ENCODE data around the gene WDR49. TPM values are rescaled to one million over a fixed set of nuclear protein-coding genes. Genes with fewer than 3 reads are reported as not detected.

Gene WDR49
- total RNA-seq, 1 experiment from 2014 or later, result 1.3 TPM

DNA sequence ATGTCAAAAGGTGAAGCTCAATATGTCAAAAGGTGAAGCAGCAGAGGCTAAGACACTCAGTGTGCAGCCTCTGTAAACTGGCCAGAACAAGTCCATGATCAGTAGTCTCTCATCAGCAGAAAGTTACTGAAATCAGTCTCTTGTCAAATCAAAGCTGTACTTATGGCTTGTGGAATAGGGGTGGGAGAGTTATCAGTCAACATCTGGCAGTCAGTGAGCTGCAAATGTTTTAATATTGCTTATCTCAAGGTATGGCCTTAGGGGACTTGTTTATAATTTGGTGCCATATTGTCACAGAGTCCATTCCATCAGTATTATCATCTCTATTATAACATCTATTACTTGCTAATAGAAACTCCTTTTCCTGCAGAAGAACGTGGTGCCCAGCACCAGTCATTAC lies 14.9 kb upstream of the WDR49 start:
- H2BK12ac ChIP-seq (ENCODE audit: insufficient read length, low read depth, low read length), result no peak overlapping the region
- WGBS (ENCODE audit: extremely low coverage, insufficient read length, low lambda C conversion rate), result no CpG with 5 or more reads among the region's 1 CpG
- H3K4me2 ChIP-seq (ENCODE audit: insufficient read depth, insufficient read length, low read length), result no peak overlapping the region
- Mint-ChIP-seq H3K27ac (no peak overlapping the region), H3K36me3 (ENCODE audit: insufficient read depth in 1 of 3, low read depth in 3 of 3) (peaks cover 10 to 16% (median 10%) of the 10 kb centered on the region in 3 experiments), H3K4me1 (peaks cover 6 to 9% of the 10 kb centered on the region in 2 experiments), H3K9me3 (peaks cover 0 to 4% of the 10 kb centered on the region in 2 experiments; a peak in 2 of 5 replicates), H3K4me3 (no peak overlapping the region), H3K27me3 (ENCODE audit: low read depth) (no peaks in the 10 kb centered on the region)
- no peak overlapping the region for H4K91ac ChIP-seq (ENCODE audit: insufficient read length, low read depth, low read length)
- H4K5ac ChIP-seq (ENCODE audit: insufficient read length, low read depth, low read length), result no peak overlapping the region
- H3T11ph ChIP-seq (ENCODE audit: low read length), result no peak overlapping the region
- H2AK5ac ChIP-seq (ENCODE audit: insufficient read length, low read length), result no peak overlapping the region
- no peaks in the 10 kb centered on the region for H3K4me1 ChIP-seq (ENCODE audit: insufficient read depth, low read length)
- H3K9me3 ChIP-seq (ENCODE audit: control insufficient read depth, low read depth, low read length), result no peaks in the 10 kb centered on the region
- H3K56ac ChIP-seq (ENCODE audit: insufficient read length, low read depth, low read length), result no peak overlapping the region
- H3K27me3 ChIP-seq (ENCODE audit: insufficient read depth, low read length), result no peaks in the 10 kb centered on the region
- H3K9ac ChIP-seq (ENCODE audit: extremely low read depth, insufficient read length, low read length), result no peak overlapping the region
- no peaks in the 10 kb centered on the region for H3K79me1 ChIP-seq (ENCODE audit: insufficient read depth, low read depth, low read length, poor library complexity, severe bottlenecking)
- DNase-seq, result no peak
- TF ChIP-seq, protein P1, sequence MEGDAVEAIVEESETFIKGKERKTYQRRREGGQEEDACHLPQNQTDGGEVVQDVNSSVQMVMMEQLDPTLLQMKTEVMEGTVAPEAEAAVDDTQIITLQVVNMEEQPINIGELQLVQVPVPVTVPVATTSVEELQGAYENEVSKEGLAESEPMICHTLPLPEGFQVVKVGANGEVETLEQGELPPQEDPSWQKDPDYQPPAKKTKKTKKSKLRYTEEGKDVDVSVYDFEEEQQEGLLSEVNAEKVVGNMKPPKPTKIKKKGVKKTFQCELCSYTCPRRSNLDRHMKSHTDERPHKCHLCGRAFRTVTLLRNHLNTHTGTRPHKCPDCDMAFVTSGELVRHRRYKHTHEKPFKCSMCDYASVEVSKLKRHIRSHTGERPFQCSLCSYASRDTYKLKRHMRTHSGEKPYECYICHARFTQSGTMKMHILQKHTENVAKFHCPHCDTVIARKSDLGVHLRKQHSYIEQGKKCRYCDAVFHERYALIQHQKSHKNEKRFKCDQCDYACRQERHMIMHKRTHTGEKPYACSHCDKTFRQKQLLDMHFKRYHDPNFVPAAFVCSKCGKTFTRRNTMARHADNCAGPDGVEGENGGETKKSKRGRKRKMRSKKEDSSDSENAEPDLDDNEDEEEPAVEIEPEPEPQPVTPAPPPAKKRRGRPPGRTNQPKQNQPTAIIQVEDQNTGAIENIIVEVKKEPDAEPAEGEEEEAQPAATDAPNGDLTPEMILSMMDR (conservative IDR thresholded peaks at IDR 0.05), result no peak
- H3K18ac ChIP-seq (ENCODE audit: insufficient read length, low read depth, low read length), result no peak overlapping the region
- H3K23me2 ChIP-seq (ENCODE audit: insufficient read length, low read depth, low read length, poor library complexity, severe bottlenecking), result no peaks in the 10 kb centered on the region
- H3K27ac ChIP-seq (ENCODE audit: insufficient read length, low read depth, low read length), result no peak overlapping the region
- no peak overlapping the region for H2BK20ac ChIP-seq (ENCODE audit: low read depth, low read length, poor library complexity, severe bottlenecking)
- H2BK120ac ChIP-seq (ENCODE audit: low read depth, low read length, poor library complexity, severe bottlenecking), result no peak overlapping the region
- no peak overlapping the region for H2BK5ac ChIP-seq (ENCODE audit: insufficient read length, low read length)
- H3K14ac ChIP-seq (ENCODE audit: insufficient read depth, low read length), result no peak overlapping the region
- no peaks in the 10 kb centered on the region for H4K20me1 ChIP-seq (ENCODE audit: control insufficient read depth, insufficient read depth, insufficient read length)
- no peak overlapping the region for H2AFZ ChIP-seq (ENCODE audit: low read length)
- no peak overlapping the region for H3K4ac ChIP-seq (ENCODE audit: low read depth, low read length)
- H3K23ac ChIP-seq (ENCODE audit: insufficient read length, low read depth, low read length), result no peak overlapping the region
- H2BK15ac ChIP-seq (ENCODE audit: low read depth, low read length), result no peak overlapping the region
- no peaks in the 10 kb centered on the region for H3K79me2 ChIP-seq (ENCODE audit: insufficient read depth, low read length)
- no peak overlapping the region for H4K8ac ChIP-seq (replicated peaks; ENCODE audit: insufficient read length, low read depth, low read length)

All from H9 (cell line).